ENCODE data around the gene TIMM21. TPM values are rescaled to one million over a fixed set of nuclear protein-coding genes. Genes with fewer than 3 reads are reported as not detected.

TIMM21 gene
- total RNA-seq, 1 donor, result 20.7 TPM

DNA sequence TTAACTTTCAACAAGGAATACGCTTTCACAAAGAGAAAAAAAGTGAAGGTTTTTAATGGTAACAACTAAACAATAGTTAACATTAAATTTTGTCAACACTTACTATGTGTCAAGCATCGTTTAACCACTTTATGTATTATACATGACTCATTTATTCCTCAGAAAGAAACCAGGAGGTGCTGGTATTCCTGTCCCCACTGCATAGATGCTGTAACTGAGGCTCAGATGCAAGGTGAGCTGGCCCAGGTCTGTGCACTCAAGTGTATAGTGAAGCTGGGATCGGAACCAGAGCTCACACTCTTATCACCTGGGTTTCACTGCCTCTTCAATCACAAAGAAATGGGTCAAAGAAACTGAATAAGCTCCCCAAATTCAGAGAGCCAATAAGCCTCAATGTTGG, 17.2 kb upstream of the TIMM21 start:
- no peak for DNase-seq (ENCODE audit: low read depth)
- TF ChIP-seq, protein P1, sequence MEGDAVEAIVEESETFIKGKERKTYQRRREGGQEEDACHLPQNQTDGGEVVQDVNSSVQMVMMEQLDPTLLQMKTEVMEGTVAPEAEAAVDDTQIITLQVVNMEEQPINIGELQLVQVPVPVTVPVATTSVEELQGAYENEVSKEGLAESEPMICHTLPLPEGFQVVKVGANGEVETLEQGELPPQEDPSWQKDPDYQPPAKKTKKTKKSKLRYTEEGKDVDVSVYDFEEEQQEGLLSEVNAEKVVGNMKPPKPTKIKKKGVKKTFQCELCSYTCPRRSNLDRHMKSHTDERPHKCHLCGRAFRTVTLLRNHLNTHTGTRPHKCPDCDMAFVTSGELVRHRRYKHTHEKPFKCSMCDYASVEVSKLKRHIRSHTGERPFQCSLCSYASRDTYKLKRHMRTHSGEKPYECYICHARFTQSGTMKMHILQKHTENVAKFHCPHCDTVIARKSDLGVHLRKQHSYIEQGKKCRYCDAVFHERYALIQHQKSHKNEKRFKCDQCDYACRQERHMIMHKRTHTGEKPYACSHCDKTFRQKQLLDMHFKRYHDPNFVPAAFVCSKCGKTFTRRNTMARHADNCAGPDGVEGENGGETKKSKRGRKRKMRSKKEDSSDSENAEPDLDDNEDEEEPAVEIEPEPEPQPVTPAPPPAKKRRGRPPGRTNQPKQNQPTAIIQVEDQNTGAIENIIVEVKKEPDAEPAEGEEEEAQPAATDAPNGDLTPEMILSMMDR (IDR thresholded peaks at IDR 0.05; ENCODE audit: insufficient read depth, low read depth, low read length), result no peak
- H3K4me3 ChIP-seq (ENCODE audit: low read depth, low read length), result no peak overlapping the region

DNA sequence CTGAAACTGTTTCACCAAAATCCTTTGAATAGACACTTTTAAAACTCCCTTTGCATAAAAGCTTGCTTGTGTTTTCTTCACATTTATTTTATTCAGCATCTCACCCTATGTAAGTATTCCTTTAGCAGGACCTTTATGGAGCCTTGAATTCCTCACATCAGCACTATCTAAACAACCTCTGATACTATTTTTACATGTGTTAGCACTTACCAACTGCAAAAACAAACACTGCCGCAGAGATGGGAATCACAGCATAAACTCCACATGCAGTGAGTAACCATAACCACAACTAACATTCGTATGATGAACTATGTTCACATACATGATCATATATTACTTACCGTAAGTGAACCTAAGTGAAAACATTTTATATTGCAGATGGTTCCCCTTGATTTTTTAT, 16.1 kb upstream of the TIMM21 start:
- no peak overlapping the region for H3K4me3 ChIP-seq (ENCODE audit: low read depth, low read length)
- TF ChIP-seq, protein P1 (IDR thresholded peaks at IDR 0.05; ENCODE audit: insufficient read depth, low read depth, low read length), result no peak
- no peak for DNase-seq (ENCODE audit: low read depth)

DNA sequence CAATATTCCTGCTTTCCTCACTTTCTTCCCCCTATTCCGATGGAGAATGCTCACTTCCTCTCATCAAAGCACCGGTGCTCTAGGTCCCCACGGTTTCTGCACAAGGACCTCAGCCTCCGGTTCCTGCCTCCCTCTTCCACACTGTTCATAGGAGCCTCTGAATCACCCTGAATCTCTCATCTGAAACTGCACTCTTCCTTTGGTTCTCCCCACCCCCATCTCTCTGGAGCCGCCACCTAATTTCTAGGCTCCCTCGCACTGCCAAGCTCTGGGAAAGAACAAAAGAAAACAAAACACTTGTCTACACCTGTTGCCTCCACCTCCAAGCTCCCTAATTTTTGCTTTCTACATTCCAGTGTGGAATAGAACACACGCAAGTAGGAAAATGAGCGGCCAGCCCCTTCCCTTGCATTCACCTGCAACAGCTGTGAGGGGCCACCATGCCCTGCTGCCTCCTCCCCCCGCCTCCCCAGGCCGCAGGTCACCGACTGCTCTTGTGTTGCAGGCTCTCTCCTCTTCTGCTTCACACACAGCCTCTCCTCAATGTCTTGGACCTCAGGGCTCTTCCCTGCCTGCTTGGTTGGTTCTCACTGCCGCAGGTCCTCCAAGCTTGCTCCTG, 10.3 kb upstream of the TIMM21 start:
- DNase-seq (ENCODE audit: low read depth), result no peak
- no peak overlapping the region for H3K4me3 ChIP-seq (ENCODE audit: low read depth, low read length)
- TF ChIP-seq, protein P1 (IDR thresholded peaks at IDR 0.05; ENCODE audit: insufficient read depth, low read depth, low read length), result no peak

DNA sequence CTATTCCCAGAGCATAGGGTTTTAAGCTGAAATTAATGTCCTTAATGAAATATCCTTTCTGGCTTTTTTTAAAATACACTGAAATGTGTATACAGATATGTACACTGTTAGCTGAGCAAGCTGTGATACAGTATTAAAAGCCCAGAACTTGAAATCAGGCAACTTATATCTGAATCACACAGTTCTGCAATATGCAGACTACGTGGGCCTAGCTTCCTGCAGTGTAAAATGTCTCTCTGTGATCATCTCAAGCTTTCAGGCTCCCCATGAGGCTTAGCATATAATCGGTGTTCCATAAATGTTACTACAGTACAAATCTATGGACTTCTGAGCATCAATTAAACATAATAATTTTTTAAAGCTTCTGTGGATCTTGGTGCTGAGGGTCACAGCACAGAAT, 8.9 kb upstream of the TIMM21 start:
- no peak overlapping the region for H3K4me3 ChIP-seq (ENCODE audit: low read depth, low read length)
- DNase-seq (ENCODE audit: low read depth), result no peak
- TF ChIP-seq, protein P1 (IDR thresholded peaks at IDR 0.05; ENCODE audit: insufficient read depth, low read depth, low read length), result no peak

DNA sequence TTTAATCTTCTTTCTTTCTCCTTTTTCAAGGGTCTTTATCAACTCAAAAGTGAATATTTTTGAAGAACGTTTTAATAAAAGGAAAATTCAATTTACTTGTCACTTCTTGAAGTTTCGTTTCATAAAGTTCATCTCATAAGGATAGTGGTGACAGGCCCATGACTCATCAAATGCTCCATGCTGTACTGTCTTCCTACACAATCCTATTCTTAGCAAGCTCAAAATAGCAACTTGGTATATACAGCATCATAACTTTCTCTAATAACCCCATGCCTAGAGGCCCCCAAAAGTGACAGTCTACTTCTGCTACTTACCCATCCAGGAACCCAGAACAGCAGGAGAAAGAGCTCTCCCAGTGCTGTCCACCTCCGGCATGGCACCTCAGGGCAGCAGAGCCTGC, 8.4 kb upstream of the TIMM21 start:
- DNase-seq (ENCODE audit: low read depth), result peak; percentile 37
- TF ChIP-seq, protein P1 (IDR thresholded peaks at IDR 0.05; ENCODE audit: insufficient read depth, low read depth, low read length), result no peak
- H3K4me3 ChIP-seq (ENCODE audit: low read depth, low read length), result no peak overlapping the region

DNA sequence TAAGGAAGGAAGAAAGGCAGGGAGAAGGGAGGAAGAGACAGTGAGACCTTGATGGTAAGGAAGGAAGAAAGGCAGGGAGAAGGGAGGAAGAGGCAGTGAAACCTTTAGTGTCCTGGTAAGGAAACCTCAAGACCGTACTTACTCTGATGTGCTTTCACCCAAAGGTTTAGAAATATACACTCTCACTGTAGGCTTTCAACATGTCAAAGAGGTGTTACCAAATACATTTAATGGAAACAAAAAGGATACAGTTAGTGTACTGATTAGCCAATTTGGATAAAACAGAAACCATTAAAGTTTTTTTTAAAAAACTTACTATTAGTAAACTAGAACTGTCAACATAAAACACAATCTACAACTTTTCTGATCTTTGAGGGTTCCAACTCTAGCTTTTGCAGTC, 7.7 kb upstream of the TIMM21 start:
- DNase-seq (ENCODE audit: low read depth), result no peak
- TF ChIP-seq, protein P1 (IDR thresholded peaks at IDR 0.05; ENCODE audit: insufficient read depth, low read depth, low read length), result no peak
- no peak overlapping the region for H3K4me3 ChIP-seq (ENCODE audit: low read depth, low read length)

DNA sequence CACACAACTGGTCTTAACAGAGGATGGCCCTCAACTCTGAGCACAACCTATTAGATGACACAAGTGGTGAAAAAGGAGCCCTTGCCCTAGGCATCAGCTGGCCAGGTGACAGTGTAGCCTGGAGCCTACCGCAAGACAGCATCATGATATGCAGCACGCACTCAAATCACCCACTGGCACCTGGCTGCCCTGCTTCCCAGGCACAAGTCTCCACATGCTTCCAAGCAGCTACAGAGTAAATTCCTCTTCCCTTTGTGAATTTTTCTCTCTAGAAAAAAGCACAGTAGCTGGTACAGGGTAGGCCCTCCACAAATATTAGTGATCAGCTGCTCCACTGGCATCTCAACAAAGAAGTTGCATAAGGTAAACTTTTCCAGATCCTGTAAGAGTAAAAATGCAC, 6.7 kb upstream of the TIMM21 start:
- TF ChIP-seq, protein P1 (IDR thresholded peaks at IDR 0.05; ENCODE audit: insufficient read depth, low read depth, low read length), result no peak
- DNase-seq (ENCODE audit: low read depth), result no peak
- no peak overlapping the region for H3K4me3 ChIP-seq (ENCODE audit: low read depth, low read length)

All from fibroblast of villous mesenchyme (primary cell).